Endothelial cell of umbilical vein (primary cell): ENCODE results near the gene HOXD12. TPM values are rescaled to one million over a fixed set of nuclear protein-coding genes. Genes with fewer than 3 reads are reported as not detected.
A peak's percentile ranks its signal among the peaks of the same experiment; 100 is the strongest.

Source experiments
- Bru-seq: library from RNA; stranded (reverse); fragments of 400-500 nt; gene quantifications from one replicate; lab custom pipeline; 2021; lab: Mats Ljungman, UMichigan
- BruChase-seq, 2 experiments: library from RNA; stranded (reverse); fragments of 400-500 nt; gene quantifications; one replicate each; lab custom pipeline; 2021; lab: Mats Ljungman, UMichigan
- BruUV-seq: library from RNA; stranded (reverse); fragments of 400-500 nt; replicated peaks from 2 replicates; lab custom pipeline; 2021; lab: Mats Ljungman, UMichigan
- CTCF ChIA-PET: fragments of 300-600, 350-600 bp; sonication (Branson Sonifier 250); formaldehyde crosslinking; loops from one replicate; lab custom pipeline; 2021; ENCODE audit warnings: antibody characterized with exemption, inconsistent platforms; lab: Charles Lee
- POLR2A ChIA-PET: fragments of 300-600, 350-600 bp; sonication (Branson Sonifier 250); formaldehyde crosslinking; loops from one replicate; lab custom pipeline; 2021; ENCODE audit warnings: antibody characterized with exemption, inconsistent platforms; lab: Charles Lee
- DNase-seq: peaks from one replicate; pipeline ENCODE4 v3.0.0-alpha.2; 2011; ENCODE audit warnings: low read depth, low spot score
- FAIRE-seq: peaks from 2 replicates; lab custom pipeline; 2011; peaks lifted over from hg19 to GRCh38; lab: Jason Lieb, UNC
- H2AFZ ChIP-seq: 2 replicates; pipeline ENCODE4 v1.6.0; 2012; ENCODE audit warnings: low read depth, low read length, control low read depth, inconsistent platforms
- H3K27ac ChIP-seq: 2 replicates; pipeline ENCODE4 v1.5.1; 2011; ENCODE audit warnings: low read depth, mild to moderate bottlenecking, control low read depth, low read length, moderate library complexity; ENCODE audit not compliant: insufficient read depth
- H3K27me3 ChIP-seq, 2 experiments: 2 replicates each; pipeline versions ENCODE4 v1.6.0 to v1.6.1; 2011; ENCODE audit warnings: low read length in 2 of 2, mixed read lengths in 1 of 2; ENCODE audit not compliant: control insufficient read depth in 2 of 2, insufficient read depth in 2 of 2
- H3K36me3 ChIP-seq, 2 experiments: 2 replicates in 1 of 2; 3 replicates in 1 of 2; pipeline ENCODE4 v1.5.1; 2011; ENCODE audit warnings: low read length in 2 of 2, mild to moderate bottlenecking in 1 of 2, moderate library complexity in 1 of 2; ENCODE audit not compliant: control insufficient read depth in 2 of 2, insufficient read depth in 2 of 2; ENCODE audit errors: extremely low read depth in 1 of 2
- H3K4me1 ChIP-seq: 3 replicates; pipeline ENCODE4 v1.5.1; 2011; ENCODE audit warnings: mild to moderate bottlenecking, low read length; ENCODE audit not compliant: control insufficient read depth, insufficient read depth; ENCODE audit errors: extremely low read depth
- H3K4me2 ChIP-seq: 2 replicates; pipeline ENCODE4 v1.6.1; 2011; ENCODE audit warnings: low read length, control low read depth, mixed read lengths; ENCODE audit not compliant: insufficient read depth
- H3K4me3 ChIP-seq, 3 experiments: fragments of 200-600 bp in 1 of 3; sonication (generic), shearing (Covaris generic) in 1 of 3; replicated peaks in 1 of 3; 2 replicates each; pipeline ENCODE4 v1.5.1; 2011 to 2016; ENCODE audit warnings: control low read depth in 3 of 3, low read length in 3 of 3, mild to moderate bottlenecking in 2 of 3, inconsistent platforms in 1 of 3, low read depth in 1 of 3, moderate library complexity in 1 of 3; ENCODE audit not compliant: insufficient read depth in 1 of 3
- H3K79me2 ChIP-seq: 2 replicates; pipeline ENCODE4 v1.6.0; 2012; ENCODE audit warnings: low read length, inconsistent platforms; ENCODE audit not compliant: control insufficient read depth, insufficient read depth
- H3K9ac ChIP-seq: replicated peaks from 2 replicates; pipeline ENCODE3; 2011; ENCODE audit warnings: low read length, control low read depth; ENCODE audit not compliant: insufficient read depth; ENCODE audit errors: extremely low read depth
- H3K9me1 ChIP-seq: replicated peaks from 3 replicates; pipeline ENCODE4 v1.6.0; 2011; ENCODE audit warnings: mild to moderate bottlenecking, low read length; ENCODE audit not compliant: control insufficient read depth, insufficient read depth; ENCODE audit errors: extremely low read depth
- H3K9me3 ChIP-seq: replicated peaks from 2 replicates; pipeline ENCODE4 v1.5.1; 2012; ENCODE audit warnings: low read length, inconsistent platforms; ENCODE audit not compliant: control insufficient read depth, insufficient read depth
- H4K20me1 ChIP-seq: replicated peaks from 2 replicates; pipeline ENCODE3; 2011; ENCODE audit warnings: mild to moderate bottlenecking, low read length; ENCODE audit not compliant: control insufficient read depth, insufficient read depth; ENCODE audit errors: extremely low read depth
- EZH2 ChIP-seq: IDR thresholded peaks from 2 replicates; pipeline ENCODE4 v1.6.1; 2012; ENCODE audit warnings: borderline replicate concordance, low read depth, mild to moderate bottlenecking, moderate library complexity, low read length, inconsistent platforms; ENCODE audit not compliant: severe bottlenecking
- JUN ChIP-seq: IDR thresholded peaks from 2 replicates; pipeline ENCODE4 v1.6.1; 2011; ENCODE audit warnings: borderline replicate concordance, low read depth; ENCODE audit not compliant: insufficient read length, insufficient read depth
- MAX ChIP-seq: IDR thresholded peaks from 2 replicates; pipeline ENCODE4 v1.6.1; 2011; ENCODE audit not compliant: insufficient read depth, insufficient read length
- POLR2A ChIP-seq: IDR thresholded peaks from 2 replicates; pipeline ENCODE4 v1.6.1; 2012; ENCODE audit warnings: low read depth, mild to moderate bottlenecking, control low read depth, low read length
- POLR2AphosphoS5 ChIP-seq: IDR thresholded peaks from 2 replicates; pipeline ENCODE4 v1.6.1; 2012; ENCODE audit warnings: low read depth, mild to moderate bottlenecking, control low read depth, low read length, moderate library complexity; ENCODE audit not compliant: insufficient read depth
- dilution Hi-C: fragments of 300-500 bp; cut with MboI; formaldehyde crosslinking; loops from one replicate; pipeline ENCODE4 v1.15.0; 2019; ENCODE audit warnings: low sequenced_read_pairs; ENCODE audit not compliant: extremely low pct_ligation_motif_present
- intact Hi-C: fragments of 100-400 bp; cut with micrococcal nuclease; formaldehyde crosslinking; loops from one replicate; pipeline ENCODE4 v1.10.0; 2022
- long read RNA-seq: library from polyadenylated mRNA; stranded (forward); transcript quantifications from one replicate; pipeline ENCODE4 v2.0.0, GENCODE V29; 2021
- polyA minus RNA-seq, 3 experiments: library from RNA; depleted of rRNA, polyadenylated mRNA; stranded (reverse); fragments of >200 nt; gene quantifications; 1 replicate in 1 of 3; 2 replicates in 2 of 3; pipeline ENCODE4 v1.2.3, GENCODE V29; 2011
- polyA plus RNA-seq, 4 experiments: library from polyadenylated mRNA; depleted of rRNA in 3 of 4; stranded (reverse) in 3 of 4; unstranded in 1 of 4; fragments of >200 nt; gene quantifications; 2 replicates each; pipeline versions ENCODE4 v1.2.1 to v1.2.3, GENCODE V29; 2011 to 2012; ENCODE audit warnings: missing spikeins in 1 of 4
- total RNA-seq: library from RNA; stranded (reverse); gene quantifications from 2 replicates; pipeline ENCODE4 v1.2.3, GENCODE V29; 2021

HOXD12 gene
- total RNA-seq (not detected in 2 replicates), polyA plus RNA-seq (not detected in 2 replicates), polyA minus RNA-seq (not detected in 2 replicates), Bru-seq, nascent RNA (not detected), BruChase-seq, experiment 1, labeled RNA remaining after a 6-hour chase (not detected), BruChase-seq, experiment 2, labeled RNA remaining after a 2-hour chase (not detected)
- not detected in 2 replicates for polyA plus RNA-seq (2011; cell fraction: cytosol; rRNA removed)
- polyA plus RNA-seq (2011; cell fraction: nucleus; rRNA removed) = not detected in 2 replicates
- polyA plus RNA-seq (2012) = not detected in 2 replicates
- not detected for polyA minus RNA-seq (2011; cell fraction: cytosol; rRNA and poly(A)+ RNA removed)
- not detected in 2 replicates for polyA minus RNA-seq (2011; cell fraction: nucleus; rRNA and poly(A)+ RNA removed)
- long read RNA-seq = 0 reads

GRCh38 chr2:176099728-176100546 lies at the start of gene HOXD12:
TSS of gene HOXD12 (plus strand) at chr2:176099795. CDS start at chr2:176099802, 7 bp downstream.
- peak; percentile 18 for FAIRE-seq
- Histone ChIP-seq H3K79me2 (no peaks in the 10 kb centered on the region), H3K27me3 (peaks cover 94 to 99% of the 10 kb centered on the region in 2 experiments), H2AFZ (no peak within 1 kb of the TSS), H3K4me3 (no peak within 1 kb of the TSS), H3K4me1 (peaks cover 5% of the 10 kb centered on the region), H3K4me2 (no peak within 1 kb of the TSS), H3K36me3 (no peaks in the 10 kb centered on the region), H3K27ac (no peak within 1 kb of the TSS), H3K9me3 (no peaks in the 10 kb centered on the region), H3K9me1 (no peaks in the 10 kb centered on the region), H3K9ac (no peak within 1 kb of the TSS), H4K20me1 (peaks cover 3% of the 10 kb centered on the region)
- intact Hi-C loops (loop anchor here (5.0 kb wide), 2 partner anchors 788 to 1398 kb away; no protein-coding TSS in a partner anchor), dilution Hi-C loops (no loop called here)
- no TSS peak for BruUV-seq
- ChIA-PET POLR2A (no interaction called here), CTCF (no interaction called here)
- no peak for DNase-seq
- TF ChIP-seq EZH2 (peak; percentile 88), POLR2AphosphoS5 (no peak), MAX (no peak), JUN (no peak), POLR2A (no peak)
